ENCODE results near the gene NAGA. TPM values are rescaled to one million over a fixed set of nuclear protein-coding genes. Genes with fewer than 3 reads are reported as not detected.
"Not testable (repeated sequence)": the region's sequence is repeated elsewhere in the genome, so short reads cannot be mapped to it uniquely, and the experiment has no call there.

Gene NAGA
- 12.9 TPM for polyA plus RNA-seq (2013, experiment 1 of 2)
- 12.6 TPM for polyA plus RNA-seq (2013, experiment 2 of 2)

GRCh38 chr22:42070517-42071422 lies at the start of gene NAGA:
NAGA (minus strand) TSS chr22:42070812; CDS start chr22:42070297, 515 bp downstream.
- Histone ChIP-seq H3K18ac (ENCODE audit: low read length) (peak within 1 kb of the TSS; percentile 99), H2AFZ (ENCODE audit: low read length) (peak within 1 kb of the TSS; percentile 96), H3K14ac (ENCODE audit: low read length) (peak within 1 kb of the TSS; percentile 25), H3K79me1 (ENCODE audit: low read depth, low read length) (no peaks in the 10 kb centered on the region), H4K91ac (ENCODE audit: low read depth, low read length, poor library complexity) (no peak within 1 kb of the TSS), H3K23ac (ENCODE audit: low read depth, low read length, poor library complexity) (peak within 1 kb of the TSS; percentile 82), H2BK120ac (ENCODE audit: low read depth, low read length) (no peak within 1 kb of the TSS), H3K4me3 (ENCODE audit: low read length in 2 of 2) (peak within 1 kb of the TSS; percentile 58 to 75), H2BK15ac (ENCODE audit: low read length) (no peak within 1 kb of the TSS), H2BK5ac (ENCODE audit: low read length) (peak within 1 kb of the TSS; percentile 97), H3K4me2 (ENCODE audit: insufficient read depth, low read length, poor library complexity, severe bottlenecking) (peak within 1 kb of the TSS; percentile 83), H3K36me3 (replicated peaks in 1 of 2; ENCODE audit: control insufficient read depth in 2 of 2, insufficient read depth in 2 of 2, low read length in 2 of 2) (peaks cover 11 to 26% of the 10 kb centered on the region in 2 donors), H2BK12ac (ENCODE audit: low read length) (no peak within 1 kb of the TSS), H3K27ac (replicated peaks; ENCODE audit: low read length) (peak within 1 kb of the TSS; percentile 67), H3K27me3 (ENCODE audit: control insufficient read depth in 3 of 3, insufficient read depth in 3 of 3, low read depth in 1 of 3, low read length in 3 of 3) (no peaks in the 10 kb centered on the region), H3K9ac (ENCODE audit: low read depth, low read length, poor library complexity) (peak within 1 kb of the TSS; percentile 89), H2AK5ac (ENCODE audit: low read depth, low read length) (peak within 1 kb of the TSS; percentile 4), H3K9me3 (replicated peaks in 1 of 2; ENCODE audit: control insufficient read depth in 2 of 2, insufficient read depth in 1 of 2, low read depth in 1 of 2, low read length in 2 of 2) (peaks cover 0 to 12% of the 10 kb centered on the region in 2 donors), H4K8ac (ENCODE audit: low read depth, low read length) (peak within 1 kb of the TSS; percentile 99), H3K4me1 (ENCODE audit: control insufficient read depth in 2 of 2, insufficient read depth in 1 of 2, low read depth in 1 of 2, low read length in 2 of 2) (peaks cover 10 to 12% of the 10 kb centered on the region in 2 donors), H3K4ac (ENCODE audit: low read length) (no peak within 1 kb of the TSS)
- no CpG with 5 or more reads among the region's 56 CpGs for WGBS, 2 donors (ENCODE audit: extremely low coverage in 2 of 2, insufficient read length in 2 of 2, insufficient replicate concordance in 1 of 2)
- peak; percentile 94 for DNase-seq (ENCODE audit: low spot score)

- H3K14ac ChIP-seq (ENCODE audit: low read length), result no peak overlapping the region
- H2BK15ac ChIP-seq (ENCODE audit: low read length), result no peak overlapping the region
- H3K27me3 ChIP-seq (ENCODE audit: control insufficient read depth in 3 of 3, insufficient read depth in 3 of 3, low read depth in 1 of 3, low read length in 3 of 3), result peaks cover 0 to 2% (median 0%) of the 10 kb centered on the region in 3 experiments
- H2AK5ac ChIP-seq (ENCODE audit: low read depth, low read length), result no peak overlapping the region
- H3K36me3 ChIP-seq (replicated peaks in 1 of 2; ENCODE audit: control insufficient read depth in 2 of 2, insufficient read depth in 2 of 2, low read length in 2 of 2), result peaks cover 0 to 3% of the 10 kb centered on the region in 2 donors
- no peak overlapping the region for H3K4ac ChIP-seq (ENCODE audit: low read length)
- no peak overlapping the region for H3K18ac ChIP-seq (ENCODE audit: low read length)
- no peak overlapping the region for H3K9ac ChIP-seq (ENCODE audit: low read depth, low read length, poor library complexity)
- H3K23ac ChIP-seq (ENCODE audit: low read depth, low read length, poor library complexity), result no peak overlapping the region
- no peak overlapping the region for H2BK5ac ChIP-seq (ENCODE audit: low read length)
- WGBS, 2 donors (ENCODE audit: extremely low coverage in 2 of 2, insufficient read length in 2 of 2, insufficient replicate concordance in 1 of 2), result no CpG with 5 or more reads among the region's 4 CpGs
- H3K4me2 ChIP-seq (ENCODE audit: insufficient read depth, low read length, poor library complexity, severe bottlenecking), result no peak overlapping the region
- H4K91ac ChIP-seq (ENCODE audit: low read depth, low read length, poor library complexity), result no peak overlapping the region
- no peak overlapping the region for H4K8ac ChIP-seq (ENCODE audit: low read depth, low read length)
- peaks cover 11 to 23% of the 10 kb centered on the region in 2 donors for H3K9me3 ChIP-seq (replicated peaks in 1 of 2; ENCODE audit: control insufficient read depth in 2 of 2, insufficient read depth in 1 of 2, low read depth in 1 of 2, low read length in 2 of 2)
- H2AFZ ChIP-seq (ENCODE audit: low read length), result no peak overlapping the region
- no peaks in the 10 kb centered on the region for H3K79me1 ChIP-seq (ENCODE audit: low read depth, low read length)
- H3K27ac ChIP-seq (replicated peaks; ENCODE audit: low read length), result no peak overlapping the region
- DNase-seq (ENCODE audit: low spot score), result no peak
- H2BK12ac ChIP-seq (ENCODE audit: low read length), result no peak overlapping the region
- no peak overlapping the region for H2BK120ac ChIP-seq (ENCODE audit: low read depth, low read length)
- no peaks in the 10 kb centered on the region for H3K4me1 ChIP-seq (ENCODE audit: control insufficient read depth in 2 of 2, insufficient read depth in 1 of 2, low read depth in 1 of 2, low read length in 2 of 2)
- no peak overlapping the region for H3K4me3 ChIP-seq (ENCODE audit: low read length in 2 of 2)
Measured at GRCh38 chr22:42116848-42117424, 46.3 kb upstream of the NAGA start.

- H2BK15ac ChIP-seq (ENCODE audit: low read length); H3K79me1 ChIP-seq (ENCODE audit: low read depth, low read length); H3K4me2 ChIP-seq (ENCODE audit: insufficient read depth, low read length, poor library complexity, severe bottlenecking); H2AK5ac ChIP-seq (ENCODE audit: low read depth, low read length); H3K18ac ChIP-seq (ENCODE audit: low read length); H3K27me3 ChIP-seq (ENCODE audit: control insufficient read depth in 3 of 3, insufficient read depth in 3 of 3, low read depth in 1 of 3, low read length in 3 of 3); H3K9ac ChIP-seq (ENCODE audit: low read depth, low read length, poor library complexity); H3K4me1 ChIP-seq (ENCODE audit: control insufficient read depth in 2 of 2, insufficient read depth in 1 of 2, low read depth in 1 of 2, low read length in 2 of 2); H2BK12ac ChIP-seq (ENCODE audit: low read length); H4K8ac ChIP-seq (ENCODE audit: low read depth, low read length); H4K91ac ChIP-seq (ENCODE audit: low read depth, low read length, poor library complexity); H2AFZ ChIP-seq (ENCODE audit: low read length); H3K36me3 ChIP-seq (replicated peaks in 1 of 2; ENCODE audit: control insufficient read depth in 2 of 2, insufficient read depth in 2 of 2, low read length in 2 of 2); DNase-seq (ENCODE audit: low spot score); H2BK5ac ChIP-seq (ENCODE audit: low read length); H2BK120ac ChIP-seq (ENCODE audit: low read depth, low read length); H3K23ac ChIP-seq (ENCODE audit: low read depth, low read length, poor library complexity); H3K27ac ChIP-seq (replicated peaks; ENCODE audit: low read length); H3K14ac ChIP-seq (ENCODE audit: low read length); H3K4ac ChIP-seq (ENCODE audit: low read length): not testable (repeated sequence)
- 100% methylated on average over 3 of the region's 6 CpGs; no CpG with 5 or more reads in 1 of the 2 donors for WGBS, 2 donors (ENCODE audit: extremely low coverage in 2 of 2, insufficient read length in 2 of 2, insufficient replicate concordance in 1 of 2)
- peaks cover 11 to 23% of the 10 kb centered on the region in 2 donors for H3K9me3 ChIP-seq (replicated peaks in 1 of 2; ENCODE audit: control insufficient read depth in 2 of 2, insufficient read depth in 1 of 2, low read depth in 1 of 2, low read length in 2 of 2)
- peak overlapping the region in 1 of 2 donors; percentile 67 for H3K4me3 ChIP-seq (ENCODE audit: low read length in 2 of 2)
Measured at GRCh38 chr22:42115420-42115830, 44.8 kb upstream of the NAGA start.

- H3K79me1 ChIP-seq (ENCODE audit: low read depth, low read length), result no peaks in the 10 kb centered on the region
- no peak overlapping the region for H2BK15ac ChIP-seq (ENCODE audit: low read length)
- no peak overlapping the region for H3K4ac ChIP-seq (ENCODE audit: low read length)
- no peaks in the 10 kb centered on the region for H3K4me1 ChIP-seq (ENCODE audit: control insufficient read depth in 2 of 2, insufficient read depth in 1 of 2, low read depth in 1 of 2, low read length in 2 of 2)
- H4K8ac ChIP-seq (ENCODE audit: low read depth, low read length), result no peak overlapping the region
- no peak overlapping the region for H4K91ac ChIP-seq (ENCODE audit: low read depth, low read length, poor library complexity)
- no peak overlapping the region for H2BK120ac ChIP-seq (ENCODE audit: low read depth, low read length)
- no peak overlapping the region for H3K4me3 ChIP-seq (ENCODE audit: low read length in 2 of 2)
- H3K27ac ChIP-seq (replicated peaks; ENCODE audit: low read length), result no peak overlapping the region
- DNase-seq (ENCODE audit: low spot score), result no peak
- H3K23ac ChIP-seq (ENCODE audit: low read depth, low read length, poor library complexity), result no peak overlapping the region
- no peak overlapping the region for H2BK12ac ChIP-seq (ENCODE audit: low read length)
- H3K14ac ChIP-seq (ENCODE audit: low read length), result no peak overlapping the region
- no peak overlapping the region for H3K4me2 ChIP-seq (ENCODE audit: insufficient read depth, low read length, poor library complexity, severe bottlenecking)
- no peak overlapping the region for H3K9ac ChIP-seq (ENCODE audit: low read depth, low read length, poor library complexity)
- no peak overlapping the region for H2AFZ ChIP-seq (ENCODE audit: low read length)
- peaks cover 11 to 23% of the 10 kb centered on the region in 2 donors for H3K9me3 ChIP-seq (replicated peaks in 1 of 2; ENCODE audit: control insufficient read depth in 2 of 2, insufficient read depth in 1 of 2, low read depth in 1 of 2, low read length in 2 of 2)
- no CpG with 5 or more reads among the region's 7 CpGs for WGBS, 2 donors (ENCODE audit: extremely low coverage in 2 of 2, insufficient read length in 2 of 2, insufficient replicate concordance in 1 of 2)
- H3K18ac ChIP-seq (ENCODE audit: low read length), result no peak overlapping the region
- H3K27me3 ChIP-seq (ENCODE audit: control insufficient read depth in 3 of 3, insufficient read depth in 3 of 3, low read depth in 1 of 3, low read length in 3 of 3), result peaks cover 0 to 2% (median 0%) of the 10 kb centered on the region in 3 experiments
- H2AK5ac ChIP-seq (ENCODE audit: low read depth, low read length), result no peak overlapping the region
- H2BK5ac ChIP-seq (ENCODE audit: low read length), result no peak overlapping the region
- H3K36me3 ChIP-seq (replicated peaks in 1 of 2; ENCODE audit: control insufficient read depth in 2 of 2, insufficient read depth in 2 of 2, low read length in 2 of 2), result peaks cover 0 to 3% of the 10 kb centered on the region in 2 donors
Measured at GRCh38 chr22:42114721-42115120, 44.1 kb upstream of the NAGA start.
